HG02571 (cell line): ENCODE data around the gene TPD52L1.

Source experiments
- ATAC-seq: cut with Tn5 transposase; IDR thresholded peaks from one replicate; pipeline ENCODE4 v1.9.1; 2021; ENCODE audit warnings: mild to moderate bottlenecking, moderate library complexity; ENCODE audit not compliant: unreplicated experiment

Gene TPD52L1

DNA sequence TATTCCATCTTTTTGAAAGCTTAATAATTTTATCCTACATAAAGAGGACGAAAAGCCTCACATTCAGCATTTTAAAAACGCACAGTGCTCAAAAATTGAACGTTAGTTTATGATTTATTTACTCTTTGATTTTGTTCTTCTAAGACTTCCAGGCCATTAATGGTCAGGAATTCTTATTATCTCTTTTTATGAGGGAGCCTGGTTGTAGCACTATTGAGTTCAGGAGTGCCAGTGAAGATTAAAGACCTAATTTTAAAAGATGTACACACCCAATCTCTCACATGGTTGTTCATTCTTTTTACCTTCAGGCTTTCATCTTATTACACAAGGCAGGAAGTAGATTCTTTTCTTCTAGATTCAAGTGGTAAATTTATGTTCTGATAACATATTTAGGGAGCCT, 79.6 kb downstream of the TPD52L1 start:
- no peak for ATAC-seq

DNA sequence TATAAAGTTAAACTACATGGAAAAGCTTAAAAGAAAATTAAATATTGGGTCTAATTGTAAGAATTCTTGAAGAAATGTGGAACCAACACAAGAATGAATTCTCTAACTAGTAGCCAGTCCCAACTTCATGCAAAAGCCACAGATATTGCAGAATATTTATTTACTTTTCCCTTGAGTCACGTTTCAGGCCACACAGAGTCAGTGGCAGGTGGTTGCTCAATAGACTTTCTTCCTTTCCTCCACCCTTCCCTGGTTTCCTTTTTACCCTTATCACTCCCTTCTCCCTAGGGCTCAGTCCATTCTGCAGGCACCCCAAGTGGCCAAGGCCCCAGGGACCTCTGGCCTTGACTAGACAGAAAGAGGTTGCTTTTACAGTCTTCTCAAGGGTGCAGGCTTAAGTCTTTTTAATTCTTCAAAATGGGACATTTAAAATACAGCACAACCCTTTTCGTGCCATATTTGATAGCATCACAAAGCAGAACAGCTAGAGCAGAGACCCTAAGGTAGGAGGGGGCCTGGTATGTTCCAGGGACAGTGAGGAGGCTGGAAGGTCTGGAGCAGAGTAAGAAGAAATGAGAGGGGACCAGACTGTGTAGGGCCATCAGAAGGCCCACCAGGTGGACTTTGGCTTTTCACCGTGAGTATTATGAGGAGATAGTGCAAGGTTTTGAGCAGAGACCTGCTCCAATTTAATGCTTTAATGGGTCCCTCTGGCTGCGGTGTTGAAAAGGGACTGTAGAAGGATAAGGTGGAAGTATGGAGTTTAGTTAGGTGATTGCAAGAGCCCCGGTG, 83.2 kb downstream of the TPD52L1 start:
- no peak for ATAC-seq

DNA sequence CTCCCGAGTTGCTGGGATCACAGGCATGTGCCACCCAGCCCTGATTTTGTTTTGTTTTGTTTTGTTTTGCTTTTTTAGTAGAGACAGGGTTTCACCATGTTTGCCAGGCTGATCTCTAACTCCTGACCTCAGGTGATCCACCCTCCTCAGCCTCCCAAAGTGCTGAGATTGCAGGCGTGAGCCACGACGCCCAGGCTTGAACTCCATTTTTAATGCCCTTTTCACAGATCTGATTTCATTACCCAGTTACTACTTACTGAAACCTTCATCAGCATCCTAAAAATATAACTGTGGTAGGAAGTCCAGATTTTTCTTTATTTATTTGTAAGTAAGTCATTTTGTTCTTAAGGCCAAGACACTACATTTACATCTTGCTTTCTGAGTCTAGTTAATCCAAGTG, 84.2 kb downstream of the TPD52L1 start:
- ATAC-seq = no peak

DNA sequence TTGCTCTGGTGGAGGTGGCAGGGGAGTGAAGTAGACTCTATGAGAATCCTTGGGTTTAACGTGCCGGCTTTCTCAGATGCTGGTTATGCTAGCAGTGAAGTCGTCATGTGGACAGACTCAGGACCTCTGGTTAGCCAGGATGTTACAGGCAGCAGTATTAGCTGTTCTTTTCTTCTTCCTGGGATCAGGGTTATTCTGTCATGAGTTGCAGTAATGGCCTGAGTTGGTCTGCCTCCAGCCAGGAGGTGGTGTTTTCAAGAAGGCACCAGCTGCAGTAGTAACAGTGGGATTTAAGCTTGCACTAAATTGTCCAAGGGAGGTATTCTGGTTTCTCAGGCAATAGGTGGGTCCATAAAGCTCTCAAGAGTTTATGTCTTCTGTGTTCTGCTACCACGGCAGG, 91.5 kb downstream of the TPD52L1 start:
- no peak for ATAC-seq

DNA sequence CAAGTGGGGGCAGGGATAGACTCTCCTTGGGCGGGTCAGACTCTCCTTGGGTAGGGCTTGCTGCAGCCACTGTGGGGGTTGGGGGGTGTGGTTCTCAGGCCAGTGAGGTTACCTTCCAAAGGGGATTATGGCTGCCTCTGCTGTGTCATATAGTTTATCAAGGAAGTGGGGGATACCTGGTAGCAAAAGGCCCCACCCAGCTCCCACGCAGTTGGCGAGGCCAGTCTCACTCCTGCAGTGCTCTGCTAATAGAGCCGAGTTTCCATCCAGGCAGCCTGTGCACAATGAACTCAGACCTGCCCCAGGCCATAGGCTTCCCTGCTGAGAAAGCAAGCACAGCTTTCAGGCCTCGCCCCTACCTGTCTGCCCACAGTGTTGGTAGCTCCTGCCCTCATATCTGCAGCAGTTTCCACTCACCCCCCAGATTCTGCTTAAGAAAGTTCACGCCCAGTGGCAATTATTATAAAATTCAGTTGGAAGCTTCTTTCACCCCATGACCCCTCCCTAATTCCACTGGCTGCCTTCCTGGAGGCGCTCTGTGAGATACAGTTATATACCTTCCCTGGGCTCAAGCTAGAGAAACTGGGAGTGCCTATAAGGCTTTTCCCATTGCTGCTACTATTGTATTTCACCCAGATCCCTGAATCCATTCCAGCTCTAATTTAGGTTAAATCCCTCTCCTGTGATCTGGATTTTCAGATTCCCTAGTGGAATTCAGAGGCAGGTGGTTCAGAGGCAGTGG, 92.1 kb downstream of the TPD52L1 start:
- no peak for ATAC-seq

DNA sequence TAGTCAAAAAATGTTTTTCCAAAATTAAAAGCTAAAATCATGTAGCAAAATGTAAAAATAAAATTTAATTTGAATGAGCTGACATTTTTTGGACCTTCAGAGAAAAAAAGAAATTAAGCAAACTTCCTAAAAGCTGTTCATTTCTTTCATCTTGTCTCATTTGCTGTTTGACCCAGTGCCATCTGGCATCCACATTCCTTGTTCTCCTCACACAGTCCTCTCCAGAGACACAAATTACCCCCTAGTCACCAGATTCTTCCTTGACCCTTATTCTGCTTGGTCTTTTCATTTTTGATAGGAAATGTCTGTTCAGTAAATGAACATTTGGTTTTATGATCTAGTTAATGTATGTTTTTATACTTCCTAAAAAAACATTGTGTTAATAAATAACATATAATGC, 93.0 kb downstream of the TPD52L1 start:
- no peak for ATAC-seq

DNA sequence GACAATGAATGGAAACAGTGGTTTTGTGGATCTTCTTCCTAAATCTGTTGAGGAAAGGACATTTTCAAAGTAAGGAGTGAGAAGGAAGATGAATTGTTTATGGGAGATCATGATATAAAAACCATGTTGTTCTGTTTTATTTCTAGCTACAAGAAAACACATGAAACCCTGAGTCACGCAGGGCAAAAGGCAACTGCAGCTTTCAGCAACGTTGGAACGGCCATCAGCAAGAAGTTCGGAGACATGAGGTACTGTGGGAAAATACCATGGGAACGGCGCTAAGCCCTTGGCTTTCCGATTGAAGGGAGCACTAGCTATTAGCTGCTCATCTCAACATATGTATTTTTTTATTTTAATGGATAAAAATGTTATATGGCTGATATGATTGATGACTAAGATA, 94.6 kb downstream of the TPD52L1 start:
- ATAC-seq = no peak

DNA sequence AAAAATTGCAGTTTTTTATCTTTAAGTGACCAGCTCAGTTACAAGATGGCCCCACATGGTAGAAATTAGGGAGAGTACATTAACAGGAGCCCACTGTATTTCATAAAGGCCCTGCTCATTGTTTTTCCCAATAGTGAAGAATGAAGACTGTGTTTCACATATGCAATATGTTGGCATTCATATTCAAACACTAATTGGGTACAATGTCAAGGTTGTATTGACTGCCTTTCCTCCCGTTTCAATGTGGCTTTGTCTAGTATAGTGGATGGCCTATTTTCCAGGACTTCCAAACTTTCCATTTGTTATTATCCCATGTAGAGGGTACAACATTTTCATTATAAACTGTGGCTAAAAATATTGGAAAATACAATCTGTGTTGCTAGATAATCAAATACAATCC, 96.9 kb downstream of the TPD52L1 start:
- ATAC-seq = no peak

DNA sequence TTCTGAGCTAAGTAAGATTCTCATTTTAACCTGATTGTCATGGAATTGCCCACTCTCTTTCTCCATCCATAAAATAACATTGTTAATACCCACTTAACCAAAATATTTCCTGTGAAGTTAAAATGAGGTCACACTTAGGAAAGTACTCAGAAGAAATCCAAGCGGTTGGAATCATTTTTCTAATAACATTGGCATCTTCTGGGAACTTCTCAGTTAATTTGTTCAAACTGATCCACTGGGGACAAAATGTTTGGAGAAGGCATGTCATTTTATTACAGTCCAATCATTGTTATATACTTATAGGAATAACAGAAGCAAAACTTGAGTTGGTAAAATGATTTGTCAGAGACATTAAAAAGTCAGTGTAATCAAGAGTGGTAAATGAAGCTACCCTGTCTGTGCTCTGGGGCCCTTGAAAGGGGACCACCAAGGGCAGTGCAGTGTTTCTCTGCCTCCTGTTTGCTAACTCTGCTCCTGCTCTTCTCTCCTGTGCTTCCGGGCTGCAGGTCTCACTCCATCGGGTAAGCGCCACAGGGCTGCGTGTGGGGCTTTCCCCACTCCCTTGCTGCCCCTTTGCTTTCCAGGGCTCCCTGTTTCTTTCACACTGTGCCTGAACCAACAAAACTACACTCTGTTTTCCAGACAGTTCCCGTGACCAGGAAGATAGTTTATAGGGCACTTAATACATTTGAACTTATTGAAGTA, 98.1 kb downstream of the TPD52L1 start:
- ATAC-seq = no peak

DNA sequence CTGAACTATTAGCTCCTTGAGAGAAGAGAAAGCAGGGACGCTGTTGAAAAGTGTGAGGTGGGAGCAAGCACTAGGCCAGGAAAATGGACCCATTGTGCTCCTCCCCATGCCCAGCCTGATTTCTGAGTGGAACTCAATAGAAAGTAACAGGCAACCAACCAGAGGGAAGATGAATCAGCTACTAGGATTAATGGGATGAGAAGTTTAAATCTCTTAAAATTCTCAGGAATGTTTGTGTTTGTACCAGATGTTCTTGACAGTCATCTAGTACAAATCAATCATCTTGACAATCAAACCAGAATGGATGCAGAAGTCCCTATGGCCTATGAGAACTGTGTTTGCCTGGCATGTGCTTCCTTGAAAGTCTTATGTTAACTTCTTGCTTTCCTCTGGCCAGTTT, 99.3 kb downstream of the TPD52L1 start:
- no peak for ATAC-seq

DNA sequence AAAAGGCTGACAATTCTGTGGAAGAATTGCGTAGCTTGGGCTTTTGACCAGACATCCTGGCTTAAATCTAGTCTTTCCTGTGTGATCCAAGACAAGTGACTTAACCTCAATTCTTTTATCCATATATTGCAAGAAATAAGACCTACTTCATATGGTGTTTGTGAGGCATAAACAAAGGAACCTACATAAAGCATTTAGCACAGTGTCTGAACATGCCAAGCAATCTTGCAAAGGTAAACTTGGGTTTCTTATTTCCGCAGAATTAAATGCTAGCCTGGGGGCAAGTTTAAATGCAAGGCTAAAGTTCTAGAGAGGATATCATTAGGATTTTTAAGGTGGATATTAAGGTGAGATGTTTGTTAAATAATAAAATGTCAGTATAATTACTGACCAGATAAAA, 100.3 kb downstream of the TPD52L1 start:
- ATAC-seq = no peak

DNA sequence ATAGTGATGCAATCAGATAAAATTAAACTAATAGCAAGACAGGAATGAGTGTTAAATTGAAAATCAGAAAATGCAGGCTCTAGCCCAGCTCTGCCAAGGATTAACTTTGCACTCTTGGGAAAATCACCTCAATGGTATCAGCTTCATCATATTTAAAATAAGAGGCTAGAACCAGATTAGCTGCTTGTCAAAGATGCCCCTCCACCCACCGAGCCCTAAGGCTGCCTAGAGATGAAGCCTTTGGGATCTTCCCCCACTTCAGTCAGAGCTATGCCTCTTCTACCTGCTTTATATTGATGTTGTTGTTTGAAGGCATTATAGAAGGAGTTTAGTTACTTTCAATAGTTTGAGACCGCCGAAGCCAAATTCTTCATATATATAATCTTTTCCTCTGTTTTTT, 100.7 kb downstream of the TPD52L1 start:
- ATAC-seq = no peak

DNA sequence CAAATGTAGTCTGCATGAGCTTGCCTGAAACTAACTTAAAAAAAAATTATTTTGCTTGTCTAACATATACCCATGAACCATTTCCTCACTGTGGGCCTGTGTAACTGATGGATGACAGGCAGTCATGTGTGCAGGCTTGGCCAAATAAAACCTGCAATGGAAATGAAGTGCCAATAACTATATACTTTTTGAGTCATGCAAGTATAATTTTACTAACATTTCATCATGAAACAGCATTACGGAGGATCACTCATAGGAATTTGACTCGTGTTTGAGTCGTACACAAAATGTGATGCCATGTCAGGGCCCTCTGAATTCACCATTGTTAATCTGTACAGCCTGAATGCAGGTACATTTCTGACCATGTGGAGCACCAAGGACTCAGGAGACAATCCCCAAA, 101.6 kb downstream of the TPD52L1 start:
- ATAC-seq = no peak

DNA sequence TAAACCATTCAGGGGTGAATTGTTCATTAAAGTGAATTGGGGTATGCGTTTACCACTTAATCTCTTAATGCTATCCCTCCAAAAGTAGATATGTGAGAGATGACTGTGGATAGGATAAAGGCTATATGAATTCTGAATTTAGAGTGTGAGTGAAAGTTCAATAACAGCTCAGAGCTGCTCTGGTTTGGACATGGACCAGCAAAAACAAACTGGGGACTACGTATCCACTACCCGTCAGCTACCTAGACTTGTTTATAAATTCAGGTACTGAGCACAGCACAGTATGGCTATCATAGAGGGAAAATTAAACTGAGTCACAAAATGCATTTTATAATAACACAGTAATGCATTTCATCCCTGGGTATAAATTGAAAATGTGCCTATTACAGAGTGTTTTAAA, 103.8 kb downstream of the TPD52L1 start:
- ATAC-seq = no peak

DNA sequence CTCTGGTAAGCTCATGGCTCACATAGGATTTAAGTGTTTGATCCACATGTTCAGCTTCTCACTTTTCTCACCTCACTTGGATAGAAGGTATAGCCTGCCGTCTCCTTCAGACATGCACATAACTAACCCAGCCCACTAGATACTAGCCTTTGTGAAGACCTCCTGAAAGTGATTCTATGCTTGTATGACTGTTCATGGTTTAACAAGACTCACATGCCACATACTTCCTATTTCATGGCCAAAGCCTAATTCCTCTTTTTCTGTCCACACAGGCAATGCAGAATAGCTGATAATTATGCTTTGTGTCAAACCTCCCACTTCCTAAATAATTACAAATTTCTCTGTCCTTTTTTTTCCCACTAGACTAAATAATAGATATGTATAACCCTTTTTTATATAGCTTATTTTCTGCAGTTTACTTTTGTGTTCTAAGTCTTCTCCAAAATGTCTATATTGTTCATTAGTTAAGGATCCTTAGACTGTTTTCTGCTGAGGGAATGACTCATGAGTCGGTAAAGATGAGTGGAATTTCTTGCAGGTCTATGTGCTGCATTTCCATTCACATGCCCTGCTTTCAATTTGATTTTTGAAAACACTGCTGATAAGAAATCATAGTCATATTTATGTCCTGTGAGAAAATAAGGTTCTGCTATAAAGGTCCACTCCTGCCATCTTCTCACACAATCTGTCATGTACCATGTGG, 105.2 kb downstream of the TPD52L1 start:
- ATAC-seq = no peak

DNA sequence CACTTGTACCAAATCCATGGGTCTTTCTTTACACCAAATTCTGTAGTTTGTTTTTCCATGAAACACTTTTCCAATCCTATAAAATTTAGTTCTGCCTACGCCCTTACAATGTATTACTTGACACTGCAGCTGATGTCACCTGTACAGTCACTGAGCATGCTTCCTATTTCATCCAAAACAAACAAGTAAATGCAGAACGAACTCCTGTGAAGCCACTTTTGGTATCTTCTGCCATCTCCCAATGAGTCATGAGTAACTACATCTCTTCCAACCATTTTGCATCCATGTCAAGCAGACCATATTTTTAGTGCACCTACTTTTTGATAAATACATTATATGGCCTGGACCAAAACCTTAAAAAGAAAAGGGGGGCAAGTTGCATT, 105.8 kb downstream of the TPD52L1 start:
- no peak for ATAC-seq

DNA sequence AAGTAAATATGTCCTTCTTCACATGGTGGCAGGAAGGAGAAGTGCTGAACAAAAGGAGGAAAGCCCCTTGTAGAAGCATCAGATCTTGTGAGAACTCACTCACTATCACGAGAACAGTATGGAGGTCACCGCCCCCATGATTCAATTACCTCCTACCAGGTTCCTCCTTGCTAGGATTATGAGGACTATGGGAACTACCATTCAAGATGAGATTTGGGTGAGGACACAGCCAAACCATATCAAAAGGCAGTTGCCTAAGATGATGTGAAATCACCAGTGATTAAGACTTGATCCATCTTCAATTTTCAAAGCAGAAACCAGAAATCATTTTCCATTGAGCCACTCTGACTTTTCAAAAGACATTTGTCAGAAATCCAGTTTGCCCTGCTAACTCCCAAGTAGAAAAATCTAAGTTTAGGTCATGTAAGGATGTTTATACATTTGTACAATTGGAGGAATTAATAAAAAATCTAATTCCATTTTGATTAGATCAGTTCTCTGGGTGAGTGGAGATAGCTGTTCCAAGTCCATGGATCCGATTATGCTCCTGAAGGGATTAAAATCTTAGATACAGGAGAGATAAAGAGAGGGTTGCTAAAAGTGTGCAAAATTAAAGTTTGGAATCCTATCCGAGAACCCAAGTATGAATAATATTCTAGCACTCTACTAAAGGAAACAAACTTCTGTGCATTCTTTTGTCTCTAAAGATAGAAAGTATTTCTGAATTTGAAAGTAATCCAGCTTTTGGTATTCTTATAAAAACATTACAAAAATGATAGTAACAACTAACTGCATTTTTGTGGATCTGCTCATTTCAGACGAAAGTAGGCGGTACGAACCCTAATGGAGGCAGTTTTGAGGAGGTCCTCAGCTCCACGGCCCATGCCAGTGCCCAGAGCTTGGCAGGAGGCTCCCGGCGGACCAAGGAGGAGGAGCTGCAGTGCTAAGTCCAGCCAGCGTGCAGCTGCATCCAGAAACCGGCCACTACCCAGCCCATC, 108.7 kb downstream of the TPD52L1 start:
- no peak for ATAC-seq

DNA sequence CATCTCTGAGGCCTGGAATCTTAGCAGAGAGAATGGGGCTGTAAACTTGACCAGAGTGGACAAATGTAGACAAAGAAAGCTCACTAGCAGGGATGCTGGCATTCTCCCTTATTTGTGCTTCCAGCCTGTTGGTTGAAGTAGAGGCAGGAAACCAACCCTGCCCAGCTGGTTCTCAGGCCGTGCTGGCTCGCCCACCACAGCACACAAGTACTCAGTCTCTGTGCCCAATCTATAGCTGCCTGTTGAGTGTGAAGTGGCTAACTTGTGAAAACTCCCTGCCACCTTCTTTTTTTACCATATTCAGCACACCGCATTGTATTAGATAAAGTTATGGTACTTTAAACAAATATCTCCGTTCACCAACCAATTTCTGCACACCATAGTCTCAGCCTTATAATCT, 110.9 kb downstream of the TPD52L1 start:
- no peak for ATAC-seq

DNA sequence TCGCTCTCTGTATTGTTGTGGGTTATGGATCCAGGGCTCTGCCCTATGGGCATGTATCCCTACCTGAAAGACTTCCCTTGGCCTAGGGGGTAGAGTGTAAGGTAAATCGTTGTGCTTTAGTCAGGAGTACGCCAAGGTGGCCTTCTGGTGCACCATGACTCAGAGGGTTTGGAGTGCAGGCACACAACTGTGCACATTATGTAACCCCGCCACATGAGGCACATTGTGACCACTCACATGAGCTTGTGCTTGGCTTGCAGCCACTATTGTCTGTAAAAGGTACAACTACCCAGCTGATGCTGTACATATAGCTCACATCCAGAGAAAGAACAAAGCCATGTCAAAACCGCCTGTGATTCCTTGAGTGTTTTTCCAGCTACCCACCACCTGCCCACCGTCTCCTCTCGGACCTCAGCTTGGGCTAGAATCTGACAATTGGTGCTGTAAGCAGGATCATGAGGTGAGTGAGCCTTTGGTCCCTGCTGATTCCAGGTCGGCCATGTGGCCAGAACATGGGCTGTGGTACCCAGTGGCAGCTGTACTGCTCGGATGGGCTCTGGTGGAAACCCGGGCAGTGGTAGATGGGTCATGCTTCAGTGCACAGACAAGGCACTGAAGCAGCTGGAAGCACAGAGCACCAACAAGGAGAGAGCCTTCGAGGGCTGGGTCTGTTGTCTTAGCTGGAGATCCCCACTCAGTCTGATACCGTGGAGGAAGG, 114.4 kb downstream of the TPD52L1 start:
- no peak for ATAC-seq

DNA sequence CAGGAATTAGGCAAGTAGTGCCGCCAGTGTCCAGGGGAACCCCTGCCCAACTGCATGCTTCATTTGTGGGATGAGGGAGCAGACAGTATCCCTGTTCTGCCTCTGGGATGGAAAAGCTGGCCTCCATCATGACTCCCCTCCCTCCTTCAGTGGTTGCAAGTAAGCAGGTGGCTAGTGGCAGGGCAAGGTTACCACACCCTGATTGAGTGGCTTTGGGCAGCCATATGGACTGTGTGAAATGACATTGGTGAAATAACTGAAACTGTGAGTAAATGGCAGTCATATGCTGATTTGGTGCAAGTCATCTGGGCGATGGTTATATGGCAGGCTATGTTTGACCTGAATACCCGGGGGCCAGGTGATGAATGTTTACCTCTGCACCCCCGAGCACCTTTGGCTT, 115.2 kb downstream of the TPD52L1 start:
- no peak for ATAC-seq
